Activated B cell treated with CpG ODN at 0.5 μM for 24 hours (primary cell): ENCODE data around the gene ZKSCAN5. TPM values are rescaled to one million over a fixed set of nuclear protein-coding genes. Genes with fewer than 3 reads are reported as not detected.
"Not testable (repeated sequence)": the region's sequence is repeated elsewhere in the genome, so short reads cannot be mapped to it uniquely, and the experiment has no call there.

Experiments used
- ATAC-seq: fragments of 200-7000 bp; cut with Tn5 transposase; one replicate; pipeline ENCODE4 v1.10.0; 2021; ENCODE audit warnings: low read depth, mild to moderate bottlenecking, moderate library complexity
- CTCF ChIA-PET: fragments of 350-600 bp; sonication (Branson Sonifier 250); formaldehyde crosslinking; loops from one replicate; lab custom pipeline; 2021; ENCODE audit warnings: antibody characterized with exemption; lab: Charles Lee
- POLR2A ChIA-PET: fragments of 350-600 bp; sonication (Branson Sonifier 250); formaldehyde crosslinking; loops from one replicate; lab custom pipeline; 2021; ENCODE audit warnings: antibody characterized with exemption; lab: Charles Lee
- DNase-seq: peaks from one replicate; pipeline ENCODE4 v3.0.0; 2022
- H3K27ac Mint-ChIP-seq: one replicate; pipeline ENCODE4 v1.8.0; 2020; ENCODE audit warnings: mixed read lengths
- H3K27me3 Mint-ChIP-seq: one replicate; pipeline ENCODE4 v1.8.0; 2021; ENCODE audit warnings: mixed read lengths
- H3K36me3 Mint-ChIP-seq: one replicate; pipeline ENCODE4 v1.8.0; 2021; ENCODE audit warnings: low read depth, mixed read lengths
- H3K4me1 Mint-ChIP-seq: one replicate; pipeline ENCODE4 v1.8.0; 2021; ENCODE audit warnings: mixed read lengths
- H3K4me3 Mint-ChIP-seq: one replicate; pipeline ENCODE4 v1.8.0; 2020; ENCODE audit warnings: mild to moderate bottlenecking, mixed read lengths
- H3K9me3 Mint-ChIP-seq: one replicate; pipeline ENCODE4 v1.8.0; 2020; ENCODE audit warnings: mixed read lengths
- CTCF ChIP-seq: fragments of 200-600 bp; IDR thresholded peaks from one replicate; pipeline ENCODE4 v1.8.0; 2022; ENCODE audit warnings: antibody characterized with exemption, mild to moderate bottlenecking
- intact Hi-C: fragments of 100-400 bp; cut with micrococcal nuclease; formaldehyde crosslinking; loops from one replicate; pipeline ENCODE4 v1.15.1; 2024
- total RNA-seq: library from RNA; stranded (reverse); gene quantifications from 2 replicates; pipeline ENCODE4 v1.2.3, GENCODE V29; 2022

ZKSCAN5 gene
- total RNA-seq, 1 donor from 2014 or later = 10.3 TPM

DNA sequence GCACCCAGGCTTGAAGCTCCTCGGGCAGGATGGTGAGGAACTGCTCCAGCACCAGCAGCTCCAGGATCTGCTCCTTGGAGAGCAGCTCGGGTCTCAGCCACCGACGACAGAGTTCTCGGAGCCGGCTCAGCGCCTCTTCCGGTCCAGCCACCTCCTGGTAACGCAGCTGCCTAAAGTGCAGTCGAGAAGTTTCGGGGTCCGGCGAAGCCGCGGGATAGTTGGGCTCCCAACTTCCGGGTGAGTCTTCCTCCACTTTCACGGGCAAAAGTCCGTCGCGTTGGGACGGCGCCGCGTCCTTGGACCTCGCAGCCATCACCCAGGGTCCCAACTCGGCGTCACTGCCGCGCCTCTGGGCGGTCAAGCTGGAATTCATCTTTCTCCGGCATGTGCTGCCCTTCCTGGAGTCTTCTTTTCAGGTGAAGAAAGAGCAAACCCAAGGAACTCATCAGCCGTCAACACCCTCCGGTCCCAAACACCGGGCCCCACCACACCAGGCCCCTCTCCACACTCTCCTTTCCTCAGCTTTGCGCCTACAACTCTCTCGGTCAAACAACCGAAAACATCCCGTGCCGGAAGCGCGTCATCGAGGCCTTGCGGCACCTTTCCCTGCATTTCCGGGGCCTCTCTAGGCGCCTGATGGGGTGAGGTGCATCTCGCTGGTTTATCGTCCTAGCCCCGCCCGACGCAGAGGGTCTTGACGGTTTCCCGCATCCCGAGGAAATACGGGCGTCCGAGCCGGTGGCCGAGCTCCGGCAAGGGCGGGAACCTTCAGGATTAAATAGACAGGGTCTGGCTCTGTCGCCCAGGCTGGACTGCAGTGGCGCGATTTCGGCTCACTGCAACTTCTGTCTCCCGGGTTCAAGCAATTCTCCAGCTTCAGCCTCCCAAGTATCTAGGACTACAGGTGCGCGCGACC is 4.5 kb upstream of the ZKSCAN5 start, which contains the start of gene ZNF394:
Gene ZNF394, minus strand, starts transcription at position 561 of the 916 bp plus-strand sequence. Its CDS starts 188 bp downstream, at position 373.
- peak; percentile 80 for DNase-seq
- ChIA-PET CTCF (interaction anchor here (0.7 to 1.0 kb wide), 2 partner anchors 27 to 54 kb away, joined by 3 read pairs; no protein-coding TSS in a partner anchor), POLR2A (interaction anchor here (0.6 to 3.3 kb wide), 21 partner anchors 9 to 929 kb away, joined by 3 to 49 read pairs (median 5); partner anchors contain the start of genes BUD31, CPSF4, FAM200A and MEPCE)
- TF ChIP-seq CTCF = no peak
- intact Hi-C loops = loop anchor here (1.0 to 5.0 kb wide), 7 partner anchors 28 to 1752 kb away; partner anchors contain the start of genes BUD31, FAM200A, PDAP1 and ZNF789
- peak; percentile 33 for ATAC-seq
- H3K4me1 Mint-ChIP-seq = peaks cover 44% of the 10 kb centered on the region
- H3K9me3 Mint-ChIP-seq = no peaks in the 10 kb centered on the region
- peak within 1 kb of the TSS; percentile 99 for H3K27ac Mint-ChIP-seq
- peaks cover 42% of the 10 kb centered on the region for H3K36me3 Mint-ChIP-seq
- peak within 1 kb of the TSS; percentile 99 for H3K4me3 Mint-ChIP-seq
- no peaks in the 10 kb centered on the region for H3K27me3 Mint-ChIP-seq

DNA sequence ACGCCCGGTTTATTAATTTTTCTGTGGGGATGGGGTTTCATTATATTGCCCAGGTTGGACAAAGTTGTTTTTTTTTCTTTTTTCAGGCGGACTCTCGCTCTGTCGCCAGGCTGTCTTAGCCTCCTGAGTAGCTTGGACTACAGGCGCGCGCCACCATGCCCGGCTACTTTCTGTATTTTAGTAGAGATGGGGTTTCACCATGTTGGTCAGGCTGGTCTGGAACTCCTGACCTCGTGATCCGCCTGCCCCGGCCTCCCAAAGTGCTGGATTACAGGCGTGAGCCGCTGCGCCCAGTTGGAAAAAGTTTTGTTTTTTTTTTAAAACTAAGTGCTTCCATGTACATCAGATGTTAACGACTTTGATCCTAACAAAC is 3.8 kb upstream of the ZKSCAN5 start:
- Mint-ChIP-seq H3K27ac (peak overlapping the region; percentile 99), H3K4me1 (peaks cover 49% of the 10 kb centered on the region), H3K9me3 (no peaks in the 10 kb centered on the region), H3K27me3 (no peaks in the 10 kb centered on the region), H3K36me3 (peaks cover 36% of the 10 kb centered on the region), H3K4me3 (peak overlapping the region; percentile 99)
- no peak for TF ChIP-seq CTCF
- ChIA-PET CTCF (interaction anchor here (0.7 to 1.0 kb wide), 2 partner anchors 27 to 53 kb away, joined by 3 read pairs; no protein-coding TSS in a partner anchor), POLR2A (interaction anchor here (0.6 to 3.3 kb wide), 14 partner anchors 10 to 929 kb away, joined by 3 to 49 read pairs (median 8); partner anchors contain the start of genes BUD31, FAM200A, MEPCE and PDAP1)
- intact Hi-C loops = loop anchor here (1.0 to 5.0 kb wide), 7 partner anchors 28 to 1752 kb away; partner anchors contain the start of genes BUD31, FAM200A, PDAP1 and ZNF789
- DNase-seq (no peak), ATAC-seq (no peak)

DNA sequence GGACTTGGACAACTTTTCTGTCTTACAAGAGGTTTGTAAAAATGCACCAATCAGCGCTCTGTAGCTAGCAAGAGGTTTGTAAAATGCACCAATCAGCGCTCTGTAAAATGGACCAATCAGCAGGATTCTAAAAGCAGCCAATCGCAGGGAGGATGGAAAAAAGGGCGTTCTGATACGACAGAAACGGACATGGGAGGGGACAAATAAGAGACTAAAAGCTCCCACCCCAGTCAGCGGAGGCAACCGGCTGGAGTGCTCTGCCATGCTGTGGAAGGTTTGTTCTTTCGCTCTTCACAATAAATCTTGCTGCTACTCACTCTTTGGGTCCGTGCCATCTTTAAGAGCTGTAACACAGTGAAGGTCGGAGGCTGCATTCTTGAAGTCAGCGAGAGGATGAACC is 3.2 kb upstream of the ZKSCAN5 start:
- intact Hi-C loops = loop anchor here (2.0 to 5.0 kb wide), 3 partner anchors 582 to 1751 kb away; no protein-coding TSS in a partner anchor
- peaks cover 54% of the 10 kb centered on the region for H3K4me1 Mint-ChIP-seq
- H3K9me3 Mint-ChIP-seq, DNase-seq, H3K27me3 Mint-ChIP-seq, ATAC-seq, CTCF ChIA-PET: not testable (repeated sequence)
- peak overlapping the region; percentile 51 for H3K27ac Mint-ChIP-seq
- peak overlapping the region; percentile 99 for H3K4me3 Mint-ChIP-seq
- H3K36me3 Mint-ChIP-seq = peaks cover 34% of the 10 kb centered on the region
- POLR2A ChIA-PET = interaction anchor here (1.3 to 3.3 kb wide), 7 partner anchors 28 to 115 kb away, joined by 4 to 49 read pairs (median 21); partner anchors contain the start of genes BUD31, FAM200A, PDAP1 and ZNF655

- CTCF ChIA-PET = interaction anchor here (1.3 kb wide), 1 partner anchor 112 kb away, joined by 4 read pairs; the partner anchor contains the start of gene ZSCAN25
- H3K27ac Mint-ChIP-seq = peak overlapping the region; percentile 98
- ATAC-seq (no peak), DNase-seq (no peak)
- no peaks in the 10 kb centered on the region for H3K9me3 Mint-ChIP-seq
- POLR2A ChIA-PET = interaction anchor here (0.6 to 4.6 kb wide), 25 partner anchors 10 to 1714 kb away, joined by 3 to 69 read pairs (median 6); partner anchors contain the start of genes ARPC1A, ATP5MF, BUD31 and CPSF4
- no peak for TF ChIP-seq CTCF
- peaks cover 16% of the 10 kb centered on the region for H3K36me3 Mint-ChIP-seq
- peaks cover 43% of the 10 kb centered on the region for H3K4me1 Mint-ChIP-seq
- intact Hi-C loops = loop anchor here (1.0 to 5.0 kb wide), 11 partner anchors 32 to 1748 kb away; partner anchors contain the start of genes ARPC1B, ATP5MF, BUD31 and FAM200A
- H3K27me3 Mint-ChIP-seq = no peaks in the 10 kb centered on the region
- H3K4me3 Mint-ChIP-seq = peak overlapping the region; percentile 98
Observed at GRCh38 chr7:99504281-99504602, 220 bp upstream of the ZKSCAN5 start.

DNA sequence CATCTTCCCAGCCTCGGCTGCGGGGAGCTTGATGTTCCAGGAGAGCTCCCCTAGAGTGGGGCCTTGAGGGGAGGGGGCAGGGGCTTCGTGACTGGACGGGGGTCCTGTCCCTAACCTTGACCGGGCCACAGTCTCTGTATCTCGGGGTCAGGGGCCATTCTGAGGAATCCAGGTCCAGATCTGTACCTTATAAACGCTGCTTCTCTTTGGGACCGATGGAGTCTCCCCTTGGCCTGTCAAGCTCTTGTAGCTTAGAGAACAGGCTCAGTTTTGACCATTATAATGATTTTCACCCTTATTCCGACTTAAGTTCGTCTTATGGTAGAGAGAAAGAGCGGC is 831 bp downstream of the ZKSCAN5 start:
- Mint-ChIP-seq H3K36me3 (peaks cover 7% of the 10 kb centered on the region), H3K4me1 (peaks cover 33% of the 10 kb centered on the region), H3K4me3 (peak overlapping the region; percentile 98), H3K27ac (peak overlapping the region; percentile 98), H3K9me3 (no peaks in the 10 kb centered on the region), H3K27me3 (no peaks in the 10 kb centered on the region)
- POLR2A ChIA-PET = interaction anchor here (0.6 to 4.6 kb wide), 24 partner anchors 16 to 1713 kb away, joined by 3 to 69 read pairs (median 6); partner anchors contain the start of genes ARPC1A, ATP5MF, BUD31 and CPSF4
- CTCF ChIA-PET = no interaction called here
- no peak for TF ChIP-seq CTCF
- ATAC-seq = no peak
- DNase-seq = no peak
- intact Hi-C loops = loop anchor here (1.0 to 2.0 kb wide), 3 partner anchors 67 to 510 kb away; partner anchors contain the start of genes ARPC1B, CPSF4, PTCD1 and ZKSCAN1
